Measurements from ENCODE around the gene GNS. TPM values are rescaled to one million over a fixed set of nuclear protein-coding genes. Genes with fewer than 3 reads are reported as not detected.
"Not testable (repeated sequence)": the region's sequence is repeated elsewhere in the genome, so short reads cannot be mapped to it uniquely, and the experiment has no call there.

The GNS gene
- total and polyA plus RNA-seq, 9 donors = 63.9 to 278 (median 101) TPM

- peak; percentile 15 to 62 (median 46) for DNase-seq
- peak in 2 of 3 donors; percentile 32 to 37 for TF ChIP-seq CTCF (IDR thresholded peaks at IDR 0.05)
- H3K4me1 ChIP-seq (ENCODE audit: insufficient read depth); H3K9me3 ChIP-seq; H3K4me3 ChIP-seq; intact Hi-C loops (cut with DNase I); H3K36me3 ChIP-seq; H3K27ac ChIP-seq; H3K27me3 ChIP-seq: not testable (repeated sequence)
- WGBS, 3 donors = 30 to 32% (median 31%) methylated on average over 8 of the region's 8 CpGs
Measured at GRCh38 chr12:64802180-64802775, 43.1 kb upstream of the GNS start.

- no peak overlapping the region for H3K4me3 ChIP-seq
- no peak for DNase-seq
- no peaks in the 10 kb centered on the region for H3K4me1 ChIP-seq (ENCODE audit: insufficient read depth)
- no peak for TF ChIP-seq EP300 (IDR thresholded peaks at IDR 0.05)
- no peak for TF ChIP-seq POLR2A (IDR thresholded peaks at IDR 0.05)
- TF ChIP-seq CTCF (IDR thresholded peaks at IDR 0.05) = no peak
- H3K27ac ChIP-seq = no peak overlapping the region
- WGBS, 3 donors = 55 to 66% (median 63%) methylated on average over 2 of the region's 2 CpGs
- intact Hi-C loops (cut with DNase I) = no loop called here
- no peaks in the 10 kb centered on the region for H3K36me3 ChIP-seq
- no peaks in the 10 kb centered on the region for H3K9me3 ChIP-seq
- H3K27me3 ChIP-seq = no peaks in the 10 kb centered on the region
Measured at GRCh38 chr12:64801381-64801780, 42.2 kb upstream of the GNS start.

GRCh38 chr12:64800640-64801039 lies 41.4 kb upstream of the GNS start:
- no peak overlapping the region for H3K27ac ChIP-seq
- 76 to 93% (median 86%) methylated on average over 5 of the region's 5 CpGs for WGBS, 3 donors
- TF ChIP-seq CTCF (IDR thresholded peaks at IDR 0.05) = no peak
- TF ChIP-seq POLR2A (IDR thresholded peaks at IDR 0.05) = no peak
- TF ChIP-seq EP300 (IDR thresholded peaks at IDR 0.05) = no peak
- H3K9me3 ChIP-seq = no peaks in the 10 kb centered on the region
- DNase-seq = no peak
- H3K27me3 ChIP-seq = no peaks in the 10 kb centered on the region
- no peaks in the 10 kb centered on the region for H3K4me1 ChIP-seq (ENCODE audit: insufficient read depth)
- intact Hi-C loops (cut with DNase I) = no loop called here
- no peak overlapping the region for H3K4me3 ChIP-seq
- no peaks in the 10 kb centered on the region for H3K36me3 ChIP-seq

GRCh38 chr12:64798165-64798564 lies 39.0 kb upstream of the GNS start:
- DNase-seq = no peak
- intact Hi-C loops (cut with DNase I) = no loop called here

More at GRCh38 chr12:64798165-64798564, 39.0 kb upstream of the GNS start:
- no peaks in the 10 kb centered on the region for H3K27me3 ChIP-seq
- H3K4me3 ChIP-seq = no peak overlapping the region
- H3K36me3 ChIP-seq = no peaks in the 10 kb centered on the region
- H3K27ac ChIP-seq = no peak overlapping the region
- no peaks in the 10 kb centered on the region for H3K4me1 ChIP-seq (ENCODE audit: insufficient read depth)
- no peaks in the 10 kb centered on the region for H3K9me3 ChIP-seq
- TF ChIP-seq POLR2A (IDR thresholded peaks at IDR 0.05) = no peak
- TF ChIP-seq CTCF (IDR thresholded peaks at IDR 0.05) = no peak
- TF ChIP-seq EP300 (IDR thresholded peaks at IDR 0.05) = no peak

All from ovary (tissue), 9 donors.